HepG2 (cell line): Measurements from ENCODE around the gene ARL2. TPM values are rescaled to one million over a fixed set of nuclear protein-coding genes. Genes with fewer than 3 reads are reported as not detected.
A peak's percentile ranks its signal among the peaks of the same experiment; 100 is the strongest.

Source experiments
- ATF7 ChIP-seq, 2 experiments: fragments of 450-650 bp in 1 of 2; sonication (generic) in 1 of 2; formaldehyde crosslinking in 1 of 2; IDR thresholded peaks; 2 replicates each; pipeline versions ENCODE4 v1.4.0 to v1.6.1; 2016 to 2020; ENCODE audit warnings: antibody characterized with exemption in 1 of 2, mild to moderate bottlenecking in 1 of 2, missing genetic modification reagents in 1 of 2
- CEBPG ChIP-seq: IDR thresholded peaks from 2 replicates; pipeline ENCODE4 v1.6.1; 2016
- HNF1A ChIP-seq, 2 experiments: sonication (generic) in 1 of 2; formaldehyde crosslinking in 1 of 2; IDR thresholded peaks; 2 replicates each; pipeline versions ENCODE4 v1.4.0 to v1.6.1; 2016 to 2020; ENCODE audit warnings: borderline replicate concordance in 1 of 2, low read depth in 1 of 2, mild to moderate bottlenecking in 1 of 2, missing genetic modification reagents in 1 of 2
- KLF15 ChIP-seq: sonication (generic); formaldehyde crosslinking; IDR thresholded peaks from 2 replicates; pipeline ENCODE4 v1.8.1; 2023; ENCODE audit warnings: borderline replicate concordance, mild to moderate bottlenecking, inconsistent platforms, missing genetic modification reagents, mixed read lengths
- MAFG ChIP-seq: sonication (generic); formaldehyde crosslinking; IDR thresholded peaks from 2 replicates; pipeline ENCODE4 v1.5.1; 2020; ENCODE audit warnings: mild to moderate bottlenecking, missing genetic modification reagents
- MXD4 ChIP-seq: IDR thresholded peaks from 2 replicates; pipeline ENCODE4 v1.6.1; 2016; ENCODE audit warnings: mild to moderate bottlenecking, missing biosample characterization, missing genetic modification reagents
- NFATC3 ChIP-seq: sonication (generic); formaldehyde crosslinking; IDR thresholded peaks from 2 replicates; pipeline ENCODE4 v1.5.1; 2020; ENCODE audit warnings: mild to moderate bottlenecking, missing genetic modification reagents
- PPARG ChIP-seq: conservative IDR thresholded peaks from 2 replicates; pipeline ENCODE4 v1.6.1; 2016; ENCODE audit warnings: missing biosample characterization, missing genetic modification reagents
- PRPF4 ChIP-seq: fragments of 200-400 bp; formaldehyde crosslinking; IDR thresholded peaks from 2 replicates; pipeline ENCODE4 v1.6.1; 2016; ENCODE audit warnings: low read length, low read depth; ENCODE audit not compliant: poor library complexity, severe bottlenecking
- TMF1 ChIP-seq: sonication (generic); formaldehyde crosslinking; IDR thresholded peaks from 2 replicates; pipeline ENCODE4 v1.8.1; 2022; ENCODE audit warnings: low read depth, missing genetic modification reagents
- ZBTB2 ChIP-seq: sonication (generic); formaldehyde crosslinking; IDR thresholded peaks from 2 replicates; pipeline ENCODE4 v1.8.0; 2022; ENCODE audit warnings: low read depth, missing genetic modification reagents
- ZBTB39 ChIP-seq: sonication (generic); formaldehyde crosslinking; IDR thresholded peaks from 2 replicates; pipeline ENCODE4 v1.5.0; 2020; ENCODE audit warnings: missing genetic modification reagents
- ZNF124 ChIP-seq: sonication (generic); formaldehyde crosslinking; IDR thresholded peaks from 2 replicates; pipeline ENCODE4 v1.4.0; 2020; ENCODE audit warnings: missing genetic modification reagents
- ZNF143 ChIP-seq: sonication (generic); formaldehyde crosslinking; IDR thresholded peaks from 2 replicates; pipeline ENCODE4 v1.4.0; 2020; ENCODE audit warnings: missing genetic modification reagents
- ZNF264 ChIP-seq: sonication (generic); formaldehyde crosslinking; IDR thresholded peaks from 2 replicates; pipeline ENCODE4 v1.4.0; 2020; ENCODE audit warnings: missing genetic modification reagents
- ZNF574 ChIP-seq: sonication (generic); formaldehyde crosslinking; IDR thresholded peaks from 2 replicates; pipeline ENCODE4 v1.4.0; 2020; ENCODE audit warnings: missing genetic modification reagents
- ZNF768 ChIP-seq: sonication (generic); formaldehyde crosslinking; IDR thresholded peaks from 2 replicates; pipeline ENCODE4 v1.4.0; 2020; ENCODE audit warnings: missing genetic modification reagents
- polyA plus RNA-seq, 8 experiments: library from polyadenylated mRNA; depleted of rRNA in 3 of 8; stranded (reverse) in 7 of 8; unstranded in 1 of 8; fragments of >200 nt; fragmentation: Illumina TruSeq in 4 of 8; extraction: Trizol in 4 of 8; gene quantifications; 2 replicates each; pipeline versions ENCODE4 v1.2.1 to v1.2.3, GENCODE V29; 2011 to 2016; ENCODE audit warnings: low read depth in 4 of 8, missing spikeins in 1 of 8, mixed read lengths in 1 of 8; ENCODE audit not compliant: insufficient read depth in 1 of 8
- total RNA-seq, 5 experiments: library from RNA; depleted of rRNA; stranded (reverse); fragments of >200 nt; fragmentation: Illumina TruSeq; extraction: Trizol; gene quantifications; 2 replicates each; pipeline ENCODE4 v1.2.3, GENCODE V29; 2016; ENCODE audit warnings: low read depth in 1 of 5

ARL2 gene
- total and polyA plus RNA-seq, 2 of the 13 experiments (the other 11 are each of a cell fraction or from before 2014, with no cell fraction given) = 82.9 to 84.4 TPM

GRCh38 chr11:65040847-65041622 is 27.1 kb downstream of the ARL2 start, which contains the start of gene SAC3D1 (continued):
- TF ChIP-seq ZBTB2 (CRISPR knock-in tag) (0 out of 2 replicates have a peak, but pooled peaks have one; percentile 43), HNF1A (IDR thresholded peaks at IDR 0.05; ENCODE audit: low read depth) (no peak), HNF1A (CRISPR knock-in tag; IDR thresholded peaks at IDR 0.05; ENCODE audit: borderline replicate concordance) (0 out of 2 replicates have a peak, but pooled peaks have one; percentile 22), ZNF143 (CRISPR knock-in tag) (peak; percentile 90), ZNF768 (CRISPR knock-in tag) (peak; percentile 68; the same call in 1 of the 2 replicates), ZNF264 (CRISPR knock-in tag) (peak; percentile 50; the same call in 1 of the 2 replicates), NFATC3 (CRISPR knock-in tag) (no peak), TMF1 (CRISPR knock-in tag) (0 out of 2 replicates have a peak, but pooled peaks have one; percentile 22), ZBTB39 (CRISPR knock-in tag) (no peak), ATF7 (IDR thresholded peaks at IDR 0.05) (no peak), ATF7 (CRISPR knock-in tag; IDR thresholded peaks at IDR 0.05) (no peak), ZNF124 (0 out of 2 replicates have a peak, but pooled peaks have one; percentile 13), KLF15 (CRISPR knock-in tag) (peak; percentile 63; the same call in 1 of the 2 replicates), MAFG (CRISPR knock-in tag) (no peak), PPARG (peak; percentile 90), MXD4 (peak; percentile 68; the same call in 1 of the 2 replicates), PRPF4 (no peak), ZNF574 (CRISPR knock-in tag) (peak; percentile 64; the same call in 1 of the 2 replicates), CEBPG (CRISPR knock-in tag) (0 out of 2 replicates have a peak, but pooled peaks have one; percentile 7)
